ENCODE measurements around the gene CD99.
"Not testable (repeated sequence)": the region's sequence is repeated elsewhere in the genome, so short reads cannot be mapped to it uniquely, and the experiment has no call there.

The CD99 gene, protein sequence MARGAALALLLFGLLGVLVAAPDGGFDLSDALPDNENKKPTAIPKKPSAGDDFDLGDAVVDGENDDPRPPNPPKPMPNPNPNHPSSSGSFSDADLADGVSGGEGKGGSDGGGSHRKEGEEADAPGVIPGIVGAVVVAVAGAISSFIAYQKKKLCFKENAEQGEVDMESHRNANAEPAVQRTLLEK

GRCh38 chrX:2690856-2691542, at the start of gene CD99:
Gene CD99, plus strand, starts transcription at chrX:2691295. Its CDS starts 66 bp downstream, at chrX:2691361.
- DNase-seq, result peak; percentile 87

DNA sequence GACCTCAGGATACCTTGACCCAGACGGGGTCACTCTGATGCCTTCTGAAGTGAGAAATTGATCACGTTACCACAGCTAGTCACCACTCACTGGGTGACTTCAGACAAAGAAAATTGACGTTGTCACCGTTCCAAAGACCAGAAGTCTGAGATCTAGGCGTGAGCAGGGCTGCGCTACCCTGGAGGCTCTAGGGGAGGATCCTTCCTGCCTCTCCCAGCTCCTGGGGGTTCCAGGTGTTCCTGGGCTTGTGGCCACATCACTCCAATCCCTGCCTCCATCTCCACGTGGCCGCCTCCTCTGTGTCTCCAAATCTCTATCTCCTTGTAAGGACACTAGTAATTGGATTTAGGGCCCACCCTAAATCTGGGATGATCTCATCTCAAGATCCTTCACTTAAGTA, 48.9 kb upstream of the CD99 start:
- no peak for DNase-seq

GRCh38 chrX:2642791-2643190, 48.3 kb upstream of the CD99 start:
- DNase-seq, result no peak

- DNase-seq, result no peak
Measured at GRCh38 chrX:2643880-2644279, 47.2 kb upstream of the CD99 start.

DNA sequence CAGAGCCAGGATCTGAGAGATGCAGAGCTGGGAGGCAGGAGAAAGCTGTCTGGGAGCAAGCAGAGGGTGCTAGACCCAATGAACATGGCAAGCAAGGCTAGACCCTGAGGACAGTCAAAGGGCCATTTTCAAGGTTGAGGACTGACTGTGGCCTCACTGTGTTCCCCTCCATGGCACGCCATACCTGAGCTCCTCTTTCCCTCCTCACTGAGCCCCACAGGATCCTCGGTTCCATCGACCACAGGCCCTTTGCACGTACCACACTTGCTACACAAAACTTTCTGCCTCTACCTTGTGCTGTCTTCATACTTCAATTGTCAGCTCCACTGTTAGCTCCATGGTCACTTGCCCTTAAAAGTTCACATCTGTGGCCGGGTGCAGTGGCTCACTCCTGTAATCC, 45.5 kb upstream of the CD99 start:
- no peak for DNase-seq

GRCh38 chrX:2647627-2648026, 43.5 kb upstream of the CD99 start:
- no peak for DNase-seq

DNA sequence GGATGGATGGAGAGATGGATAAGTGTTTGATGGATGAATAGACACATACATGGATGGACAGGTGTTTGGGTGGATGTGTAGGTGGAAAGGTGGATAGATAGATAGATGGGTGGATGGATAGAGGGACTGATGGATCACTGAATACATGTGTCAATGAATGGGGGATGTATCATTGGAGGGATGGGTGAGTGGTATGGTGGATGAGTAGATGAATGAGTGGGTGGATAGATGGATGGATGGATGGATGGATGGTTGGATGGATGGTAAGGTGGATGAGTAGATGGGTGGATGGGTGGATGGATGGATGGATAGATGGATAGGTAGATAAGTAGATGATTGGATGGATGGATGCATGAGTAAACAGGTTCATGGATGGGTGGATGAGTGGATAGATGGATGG, 41.1 kb upstream of the CD99 start:
- DNase-seq, result no peak

- DNase-seq, result no peak
Measured at GRCh38 chrX:2650865-2651264, 40.2 kb upstream of the CD99 start.

GRCh38 chrX:2652106-2652505, 39.0 kb upstream of the CD99 start:
- no peak for DNase-seq

DNA sequence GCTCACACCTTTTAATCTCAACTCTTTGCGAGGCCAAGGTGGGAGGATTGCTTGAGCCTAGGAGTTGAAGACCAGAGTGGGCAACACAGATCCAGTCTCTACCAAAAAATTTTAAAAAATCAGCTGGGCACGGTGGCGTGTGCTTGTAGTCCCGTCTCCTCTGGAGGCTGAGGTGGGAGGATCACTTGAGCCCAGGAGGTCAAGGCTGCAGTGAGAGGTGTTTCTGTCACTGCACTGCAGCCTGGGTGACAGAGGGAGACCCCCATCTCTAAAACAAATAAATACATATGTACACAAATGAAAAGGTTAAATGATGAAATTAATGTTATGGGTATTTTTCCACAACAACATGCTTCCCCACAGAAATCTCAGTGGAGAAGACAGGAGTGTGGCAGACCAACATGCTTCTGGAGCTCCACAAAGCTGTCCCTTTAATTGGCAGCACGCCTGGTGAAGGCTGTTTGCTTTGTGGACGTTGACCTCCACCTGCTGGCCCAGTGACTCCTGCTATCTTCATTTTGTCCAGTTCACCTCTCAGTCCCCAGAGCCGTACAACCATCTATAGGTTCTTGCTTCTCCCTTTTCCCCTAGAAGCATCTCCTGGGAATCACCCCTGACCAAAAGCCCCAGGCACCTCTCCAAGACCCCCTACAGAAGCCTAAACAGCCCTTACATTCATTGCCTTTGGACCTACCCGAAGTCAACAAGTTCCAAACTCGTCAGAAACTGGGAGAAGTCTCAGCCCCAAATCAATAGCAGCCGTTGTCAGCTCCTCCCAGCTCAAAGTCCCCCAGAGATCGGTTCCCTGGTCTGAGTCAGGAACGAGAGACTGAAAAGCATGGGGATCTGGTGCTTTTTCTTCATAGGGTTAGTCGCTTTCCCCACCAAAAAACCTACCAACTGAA, 36.4 kb upstream of the CD99 start:
- DNase-seq, result no peak

DNA sequence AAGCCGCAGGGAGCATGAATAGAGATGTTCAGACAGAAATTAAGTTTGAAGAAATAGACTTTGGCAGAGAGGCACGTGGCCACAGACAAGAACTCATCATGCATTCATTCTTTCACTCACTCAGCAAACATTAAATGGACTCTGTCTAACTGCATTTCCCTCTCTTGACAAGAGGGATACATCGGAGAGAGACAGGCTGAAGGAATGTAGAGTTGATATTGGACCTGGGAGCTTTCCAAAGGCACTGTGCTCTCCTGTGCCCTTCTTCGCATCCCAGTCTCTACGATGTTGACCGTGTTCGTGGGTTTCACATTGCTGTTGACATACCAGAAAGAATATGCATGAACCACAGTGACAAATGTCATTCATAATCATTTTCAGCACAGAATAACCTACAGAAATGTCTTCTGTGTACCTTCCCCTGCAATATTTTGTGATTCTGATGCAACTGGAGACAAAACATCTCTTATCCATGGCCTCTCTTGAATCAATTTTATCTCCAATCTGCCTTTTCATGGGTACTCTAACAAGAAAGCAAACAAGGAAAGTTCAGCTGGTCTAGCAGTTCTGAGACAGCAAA, 34.7 kb upstream of the CD99 start:
- DNase-seq, result no peak

GRCh38 chrX:2657532-2658113, 33.5 kb upstream of the CD99 start:
- no peak for DNase-seq

DNA sequence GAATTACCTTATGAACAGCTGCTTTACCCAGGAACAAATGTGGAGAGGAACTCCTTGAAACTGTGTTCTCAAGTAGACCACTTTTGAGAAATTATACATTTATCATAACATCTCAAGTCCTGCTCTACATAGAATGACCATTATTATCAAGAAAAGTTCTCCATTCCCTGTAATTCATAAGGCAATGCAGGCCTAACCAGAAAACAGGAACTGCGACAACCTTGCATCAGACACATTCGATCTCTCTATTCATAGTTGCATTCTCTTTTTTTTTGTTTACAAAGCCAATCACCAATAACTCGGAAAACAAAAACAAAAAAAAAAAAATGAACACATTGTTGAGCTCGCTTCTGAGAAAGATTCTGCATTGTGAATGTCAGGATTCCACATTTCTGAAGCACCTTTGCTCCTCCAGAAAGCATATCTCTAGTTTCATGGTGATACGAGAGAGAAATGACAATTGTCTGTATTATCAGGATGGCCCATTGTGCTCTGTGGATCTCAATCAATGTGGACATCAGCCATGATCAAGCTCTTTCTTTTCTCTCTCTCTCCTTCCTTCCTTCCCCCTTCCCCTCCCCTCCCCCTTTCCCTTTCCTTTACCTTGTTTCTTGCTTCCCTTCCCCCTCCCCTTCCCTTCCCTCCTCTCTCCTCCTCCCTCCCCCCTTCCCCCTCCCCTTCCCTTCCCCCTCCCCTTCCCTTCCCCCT, 32.4 kb upstream of the CD99 start:
- DNase-seq, result no peak

DNA sequence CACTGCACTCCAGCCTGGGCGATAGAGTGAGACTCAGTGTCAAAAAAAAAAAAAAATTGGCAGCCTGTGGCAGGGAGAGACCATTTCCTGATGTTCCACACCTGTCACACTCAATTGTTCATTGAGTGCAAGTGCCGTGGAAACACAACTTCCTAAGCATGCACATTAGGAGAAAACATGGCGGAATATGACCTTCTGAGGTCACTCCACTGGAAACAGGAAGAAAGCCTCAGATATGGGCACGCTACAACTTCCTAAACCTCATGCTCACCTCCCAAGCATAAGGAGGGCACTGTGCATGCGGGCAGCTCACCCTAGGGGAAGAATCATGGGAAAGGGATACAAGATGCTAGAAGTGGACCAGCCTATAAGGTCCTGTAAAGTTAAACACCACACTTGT, 28.5 kb upstream of the CD99 start:
- no peak for DNase-seq

GRCh38 chrX:2664502-2664901, 26.6 kb upstream of the CD99 start:
- no peak for DNase-seq

DNA sequence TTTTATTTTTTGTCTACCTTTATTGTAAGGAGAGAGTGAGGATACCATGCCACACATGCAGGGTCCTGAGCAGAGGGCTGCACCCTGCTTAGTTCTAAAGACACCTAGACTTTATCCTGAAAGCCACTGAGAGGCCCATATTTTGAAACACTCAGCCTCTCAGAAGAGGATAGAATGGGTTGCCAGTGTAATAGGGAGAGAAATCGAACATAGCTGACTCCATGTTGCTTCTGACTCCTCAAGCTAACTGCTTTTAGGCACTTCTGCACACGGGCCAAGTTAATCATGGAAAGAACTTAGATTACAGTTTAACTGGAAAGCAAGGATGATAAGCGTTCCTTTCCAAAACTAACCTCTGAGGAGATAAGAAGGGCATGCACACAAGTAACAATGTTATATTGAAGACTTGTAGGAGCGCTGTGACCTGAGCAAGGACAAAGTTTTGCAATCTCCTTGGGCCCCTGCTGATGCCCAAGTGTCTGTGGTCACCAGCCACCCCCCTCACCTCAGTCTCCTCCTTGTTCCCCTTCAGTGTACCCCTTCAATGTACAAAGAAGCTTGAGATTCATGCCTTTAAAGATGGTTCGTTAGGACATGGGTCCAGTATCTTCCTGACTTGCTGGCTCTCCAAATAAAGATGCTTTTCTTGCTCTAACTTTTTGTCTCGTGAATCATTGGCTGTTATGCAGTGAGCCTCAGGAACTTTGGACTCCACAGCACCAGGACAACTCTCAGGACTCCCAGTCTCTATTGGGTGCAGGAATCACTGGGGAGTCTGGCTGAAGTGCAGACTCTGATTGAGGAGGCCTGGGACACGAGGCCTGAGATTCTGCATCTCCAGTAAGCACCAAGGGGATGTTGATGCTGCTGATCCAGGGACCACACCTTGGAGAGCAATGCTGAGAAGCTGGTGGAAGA, 25.4 kb upstream of the CD99 start:
- DNase-seq, result no peak

- no peak for DNase-seq
Measured at GRCh38 chrX:2666491-2666890, 24.6 kb upstream of the CD99 start.

GRCh38 chrX:2670978-2671377, 20.1 kb upstream of the CD99 start:
- DNase-seq, result no peak

GRCh38 chrX:2672084-2672483, 19.0 kb upstream of the CD99 start:
- no peak for DNase-seq

DNA sequence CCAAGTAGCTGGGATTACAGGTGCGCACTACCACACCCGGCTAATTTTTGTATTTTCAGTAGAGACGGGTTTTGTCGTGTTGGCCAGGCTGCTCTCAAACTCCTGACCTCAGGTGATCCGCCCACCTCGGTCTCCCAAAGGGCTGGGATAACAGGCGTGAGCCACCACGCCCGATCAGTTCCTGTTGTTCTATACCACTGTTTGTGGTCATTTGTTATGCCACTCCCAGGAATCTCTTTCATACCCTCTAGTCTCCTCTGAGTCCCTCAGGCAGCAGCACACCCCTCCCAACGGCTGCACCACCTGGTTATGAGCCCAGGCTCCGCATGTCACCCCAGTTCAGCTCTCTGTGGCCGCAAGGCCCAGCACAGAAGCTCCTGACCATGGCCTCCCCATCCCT, 17.5 kb upstream of the CD99 start:
- no peak for DNase-seq

DNA sequence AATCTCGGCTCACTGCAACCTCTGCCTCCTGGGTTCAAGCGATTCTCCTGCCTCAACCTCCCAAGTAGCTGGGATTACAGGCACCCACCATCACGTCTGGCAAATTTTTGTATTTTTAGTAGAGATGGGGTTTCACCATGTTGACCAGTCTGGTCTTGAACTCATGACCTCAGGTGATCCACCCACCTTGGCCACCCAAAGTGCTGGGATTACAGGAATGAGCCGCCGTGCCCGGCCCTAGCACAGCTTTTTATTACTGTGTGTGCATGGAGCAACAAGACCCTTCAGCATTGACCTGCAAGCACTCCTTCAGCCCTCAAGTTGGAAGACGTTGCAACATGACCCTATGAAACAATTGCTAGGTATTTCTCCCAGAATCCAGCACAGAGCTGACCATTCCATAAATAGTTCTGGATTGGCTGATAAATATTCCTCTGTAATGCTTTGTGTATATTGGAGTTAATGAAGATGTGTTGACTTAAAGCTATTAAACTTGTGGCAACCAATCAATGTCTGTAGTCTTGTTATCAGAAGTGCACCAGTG, 15.4 kb upstream of the CD99 start:
- not testable (repeated sequence) for DNase-seq
